ENCODE results near the gene ADGRL2.

The ADGRL2 gene

GRCh38 chr1:81800695-81801650 lies at the start of gene ADGRL2 (continued):
- TF ChIP-seq ZNF610 (tag by site-specific recombination; IDR thresholded peaks at IDR 0.05; ENCODE audit: borderline replicate concordance) (peak; percentile 31; the same call in 1 of the 2 replicates), ZNF629 (tag by site-specific recombination; IDR thresholded peaks at IDR 0.05) (peak; percentile 69; the same call in 1 of the 2 replicates), ZBTB20 (tag by site-specific recombination; IDR thresholded peaks at IDR 0.05) (peak; percentile 84; the same call in 1 of the 2 replicates), ZNF530 (tag by site-specific recombination; IDR thresholded peaks at IDR 0.05; ENCODE audit: low read depth) (no peak), ZBTB6 (tag by site-specific recombination; IDR thresholded peaks at IDR 0.05) (peak; percentile 58), ZNF248 (tag by site-specific recombination; IDR thresholded peaks at IDR 0.05) (no peak), ZNF366 (tag by site-specific recombination; conservative IDR thresholded peaks at IDR 0.05) (peak; percentile 97), ZNF211 (tag by site-specific recombination; IDR thresholded peaks at IDR 0.05; ENCODE audit: low read depth) (no peak), EGR2 (tag by site-specific recombination; IDR thresholded peaks at IDR 0.05; ENCODE audit: low read depth) (peak; percentile 38), PRDM6 (tag by site-specific recombination; IDR thresholded peaks at IDR 0.05) (peak; percentile 47), ZNF555 (tag by site-specific recombination; conservative IDR thresholded peaks at IDR 0.05) (no peak), GLI2 (tag by site-specific recombination; IDR thresholded peaks at IDR 0.05; ENCODE audit: borderline replicate concordance, low read depth) (no peak), ZNF354C (tag by site-specific recombination; IDR thresholded peaks at IDR 0.05; ENCODE audit: borderline replicate concordance, low read depth) (no peak), ZNF449 (tag by site-specific recombination; IDR thresholded peaks at IDR 0.05) (peak; percentile 84), ZBTB17 (tag by site-specific recombination; IDR thresholded peaks at IDR 0.05) (peak; percentile 87), SP2 (tag by site-specific recombination; IDR thresholded peaks at IDR 0.05) (peak; percentile 21; the same call in 1 of the 2 replicates), ZNF513 (tag by site-specific recombination; IDR thresholded peaks at IDR 0.05) (peak; percentile 93), ZNF501 (tag by site-specific recombination; IDR thresholded peaks at IDR 0.05) (peak; percentile 89; the same call in 1 of the 2 replicates), REST (tag by site-specific recombination; IDR thresholded peaks at IDR 0.05) (peak; percentile 44), ZNF2 (tag by site-specific recombination; IDR thresholded peaks at IDR 0.05) (peak; percentile 85), ZSCAN18 (tag by site-specific recombination; IDR thresholded peaks at IDR 0.05) (peak; percentile 79), PATZ1 (tag by site-specific recombination; IDR thresholded peaks at IDR 0.05) (peak; percentile 94), KLF7 (tag by site-specific recombination; IDR thresholded peaks at IDR 0.05; ENCODE audit: borderline replicate concordance) (0 out of 2 replicates have a peak, but pooled peaks have one; percentile 60)
